Gastrocnemius medialis (tissue), 4 donors: ENCODE results near the gene EDC3. TPM values are rescaled to one million over a fixed set of nuclear protein-coding genes. Genes with fewer than 3 reads are reported as not detected.

Experiments used
- ATAC-seq, 2 donors: fragments of 150-250 bp; one replicate each; pipeline ENCODE4 v1.9.1; 2016
- DNase-seq, 2 donors: peaks; one replicate each; pipeline ENCODE4 v3.0.0-alpha.2; 2019
- H3K27ac ChIP-seq, 4 donors: fragments of 200-600 bp; sonication (generic); 1 replicate in 1 of 4; 2 replicates in 3 of 4; pipeline ENCODE4 v1.5.1; 2016 to 2018; ENCODE audit warnings: mild to moderate bottlenecking in 2 of 4, moderate library complexity in 1 of 4
- H3K27me3 ChIP-seq, 3 donors: fragments of 200-600 bp; sonication (generic) in 2 of 3; 1 replicate in 1 of 3; 2 replicates in 2 of 3; pipeline versions ENCODE4 v1.5.1 to v1.6.0; 2016 to 2019; ENCODE audit warnings: mild to moderate bottlenecking in 1 of 3, moderate library complexity in 1 of 3
- H3K36me3 ChIP-seq, 2 donors: fragments of 200-600 bp; sonication (generic) in 1 of 2; one replicate each; pipeline ENCODE4 v1.5.1; 2017 to 2018
- H3K4me1 ChIP-seq, 2 donors: fragments of 200-600 bp; sonication (generic) in 1 of 2; one replicate each; pipeline ENCODE4 v1.5.1; 2016 to 2017; ENCODE audit warnings: mild to moderate bottlenecking in 2 of 2
- H3K4me3 ChIP-seq, 4 donors: fragments of 200-600 bp; sonication (generic) in 3 of 4; 1 replicate in 1 of 4; 2 replicates in 3 of 4; pipeline ENCODE4 v1.5.1; 2016 to 2019; ENCODE audit warnings: mild to moderate bottlenecking in 2 of 4
- H3K9me3 ChIP-seq, 3 donors: fragments of 200-600 bp; sonication (generic) in 2 of 3; 1 replicate in 1 of 3; 2 replicates in 2 of 3; pipeline ENCODE4 v1.5.1; 2016 to 2019
- POLR2A ChIP-seq, 2 donors: fragments of 450-650 bp; IDR thresholded peaks; one replicate each; pipeline ENCODE4 v1.6.1; 2017; ENCODE audit warnings: antibody characterized with exemption in 2 of 2, mild to moderate bottlenecking in 2 of 2, moderate library complexity in 2 of 2
- in situ Hi-C, 4 donors: fragments of 200-750 bp; cut with MboI; loops; one replicate each; pipeline versions ENCODE4 v1.15.0 to v1.8.0; 2017; ENCODE audit warnings: low sequenced_read_pairs in 4 of 4
- intact Hi-C: fragments of 100-400 bp; cut with DNase I; formaldehyde crosslinking; loops from one replicate; pipeline ENCODE4 v1.15.1; 2023; ENCODE audit warnings: low total_unique reads
- total RNA-seq, 4 donors: library from RNA; depleted of rRNA; stranded (reverse); fragments of >200 nt; gene quantifications; one replicate each; pipeline versions ENCODE4 v1.1.0 to v1.2.3, GENCODE V29; 2016
- TF ChIP-seq, protein P1 (sequence below), 5 experiments: fragments of 450-650 bp in 3 of 5; fragments of 200-600 bp in 2 of 5; sonication (generic) in 2 of 5; IDR thresholded peaks in 4 of 5; conservative IDR thresholded peaks in 1 of 5; 1 replicate in 4 of 5; 2 replicates in 1 of 5; pipeline ENCODE4 v1.5.1; 2016 to 2019; ENCODE audit warnings: antibody characterized with exemption in 5 of 5, mild to moderate bottlenecking in 3 of 5, moderate library complexity in 3 of 5

The EDC3 gene
- total RNA-seq, 4 donors from 2014 or later, result 7.9 to 19.4 (median 11.6) TPM

DNA sequence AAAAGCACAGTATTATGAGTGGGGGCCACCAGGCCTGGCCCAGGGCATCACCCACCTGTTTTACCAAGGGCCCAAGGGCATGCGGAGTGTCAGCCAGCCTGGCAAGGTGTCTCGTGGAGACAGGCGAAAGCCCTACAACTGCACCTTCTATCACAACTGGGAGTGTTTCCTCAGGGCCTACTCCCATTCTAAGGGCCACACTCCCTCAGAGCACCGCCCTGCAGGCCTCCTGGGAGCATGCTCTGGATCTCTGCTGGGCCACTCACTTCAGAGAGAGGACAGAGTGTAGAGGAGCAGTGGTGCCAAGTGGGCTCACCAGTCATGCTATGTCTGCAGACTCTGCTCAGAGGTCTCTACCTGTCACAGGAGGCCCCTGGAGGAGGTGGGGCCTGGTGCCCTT lies 101.4 kb downstream of the EDC3 start:
- H3K36me3 ChIP-seq, result peaks cover 0 to 33% of the 10 kb centered on the region in 2 donors
- in situ Hi-C loops, result no loop called here

DNA sequence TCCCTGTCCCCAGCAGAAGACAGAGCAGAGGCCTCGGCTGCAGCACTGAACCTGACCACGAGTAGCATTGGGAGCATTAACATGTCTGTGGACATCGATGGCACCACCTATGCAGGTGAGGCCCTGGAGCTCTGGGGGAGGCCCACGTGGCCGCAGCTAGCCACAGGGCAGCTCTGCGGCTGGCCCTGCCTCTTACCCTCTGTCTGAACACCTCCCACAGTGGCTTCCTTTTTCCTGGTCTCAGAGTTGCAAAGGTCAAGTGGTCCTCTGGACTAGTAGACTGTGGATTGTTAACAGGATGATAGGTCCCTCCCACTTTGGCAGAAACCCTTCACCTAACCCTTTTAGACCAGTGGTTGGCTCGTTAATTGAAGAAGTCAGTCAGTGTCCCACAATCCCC lies 102.7 kb downstream of the EDC3 start:
- H3K4me1 ChIP-seq, result peaks cover 4 to 7% of the 10 kb centered on the region in 2 donors
- H3K36me3 ChIP-seq, result peaks cover 0 to 33% of the 10 kb centered on the region in 2 donors
- no peak for TF ChIP-seq POLR2A (IDR thresholded peaks at IDR 0.05)
- TF ChIP-seq, protein P1, sequence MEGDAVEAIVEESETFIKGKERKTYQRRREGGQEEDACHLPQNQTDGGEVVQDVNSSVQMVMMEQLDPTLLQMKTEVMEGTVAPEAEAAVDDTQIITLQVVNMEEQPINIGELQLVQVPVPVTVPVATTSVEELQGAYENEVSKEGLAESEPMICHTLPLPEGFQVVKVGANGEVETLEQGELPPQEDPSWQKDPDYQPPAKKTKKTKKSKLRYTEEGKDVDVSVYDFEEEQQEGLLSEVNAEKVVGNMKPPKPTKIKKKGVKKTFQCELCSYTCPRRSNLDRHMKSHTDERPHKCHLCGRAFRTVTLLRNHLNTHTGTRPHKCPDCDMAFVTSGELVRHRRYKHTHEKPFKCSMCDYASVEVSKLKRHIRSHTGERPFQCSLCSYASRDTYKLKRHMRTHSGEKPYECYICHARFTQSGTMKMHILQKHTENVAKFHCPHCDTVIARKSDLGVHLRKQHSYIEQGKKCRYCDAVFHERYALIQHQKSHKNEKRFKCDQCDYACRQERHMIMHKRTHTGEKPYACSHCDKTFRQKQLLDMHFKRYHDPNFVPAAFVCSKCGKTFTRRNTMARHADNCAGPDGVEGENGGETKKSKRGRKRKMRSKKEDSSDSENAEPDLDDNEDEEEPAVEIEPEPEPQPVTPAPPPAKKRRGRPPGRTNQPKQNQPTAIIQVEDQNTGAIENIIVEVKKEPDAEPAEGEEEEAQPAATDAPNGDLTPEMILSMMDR (IDR thresholded peaks at IDR 0.05 in 4 of 5, conservative IDR thresholded peaks at IDR 0.05 in 1 of 5), result no peak
- intact Hi-C loops, result no loop called here
- ATAC-seq (no peak), DNase-seq (no peak)
- no peaks in the 10 kb centered on the region for H3K27me3 ChIP-seq
- no peak overlapping the region for H3K4me3 ChIP-seq
- in situ Hi-C loops, result no loop called here
- H3K27ac ChIP-seq, result no peak overlapping the region
- H3K9me3 ChIP-seq, result no peaks in the 10 kb centered on the region

More for the DNA sequence above, 101.4 kb downstream of the EDC3 start:
- Histone ChIP-seq H3K27ac (no peak overlapping the region), H3K27me3 (no peaks in the 10 kb centered on the region), H3K4me1 (peaks cover 12 to 13% of the 10 kb centered on the region in 2 donors), H3K4me3 (no peak overlapping the region), H3K9me3 (no peaks in the 10 kb centered on the region)
- intact Hi-C loops, result no loop called here
- TF ChIP-seq, protein P1 (IDR thresholded peaks at IDR 0.05 in 4 of 5, conservative IDR thresholded peaks at IDR 0.05 in 1 of 5), result no peak
- TF ChIP-seq POLR2A (IDR thresholded peaks at IDR 0.05), result no peak
- ATAC-seq, result no peak
- no peak for DNase-seq

- intact Hi-C loops (no loop called here), in situ Hi-C loops (no loop called here)
- Histone ChIP-seq H3K36me3 (peaks cover 0 to 33% of the 10 kb centered on the region in 2 donors), H3K27me3 (no peaks in the 10 kb centered on the region), H3K9me3 (no peaks in the 10 kb centered on the region), H3K4me1 (peaks cover 0 to 3% of the 10 kb centered on the region in 2 donors), H3K4me3 (no peak overlapping the region), H3K27ac (no peak overlapping the region)
- TF ChIP-seq, protein P1 (IDR thresholded peaks at IDR 0.05 in 4 of 5, conservative IDR thresholded peaks at IDR 0.05 in 1 of 5), result no peak
- TF ChIP-seq POLR2A (IDR thresholded peaks at IDR 0.05), result no peak
- ATAC-seq (no peak), DNase-seq (no peak)
Observed at GRCh38 chr15:74592222-74592621, 103.6 kb downstream of the EDC3 start.

DNA sequence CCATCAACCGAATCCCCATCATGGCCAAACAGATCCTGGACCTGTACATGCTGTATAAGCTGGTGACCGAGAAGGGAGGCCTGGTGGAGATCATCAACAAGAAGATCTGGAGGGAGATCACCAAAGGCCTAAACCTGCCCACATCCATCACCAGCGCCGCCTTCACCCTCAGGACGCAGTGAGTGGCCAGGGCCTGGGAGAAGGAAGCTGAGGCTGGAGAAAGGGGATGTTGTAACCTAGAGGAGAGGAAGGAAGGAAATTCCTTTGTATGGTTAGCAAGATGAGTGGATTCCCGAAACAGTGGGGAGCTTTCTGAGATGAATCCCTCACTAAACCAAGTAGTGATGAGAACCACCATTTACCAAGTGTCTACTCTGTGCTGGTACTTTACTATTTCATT lies 106.0 kb downstream of the EDC3 start:
- Histone ChIP-seq H3K27me3 (no peaks in the 10 kb centered on the region), H3K36me3 (peaks cover 0 to 33% of the 10 kb centered on the region in 2 donors), H3K4me1 (peaks cover 0 to 3% of the 10 kb centered on the region in 2 donors), H3K4me3 (no peak overlapping the region), H3K27ac (no peak overlapping the region), H3K9me3 (no peaks in the 10 kb centered on the region)
- no peak for ATAC-seq
- TF ChIP-seq POLR2A (IDR thresholded peaks at IDR 0.05), result no peak
- TF ChIP-seq, protein P1 (IDR thresholded peaks at IDR 0.05 in 4 of 5, conservative IDR thresholded peaks at IDR 0.05 in 1 of 5), result no peak
- intact Hi-C loops, result no loop called here
- in situ Hi-C loops, result no loop called here
- DNase-seq, result no peak

DNA sequence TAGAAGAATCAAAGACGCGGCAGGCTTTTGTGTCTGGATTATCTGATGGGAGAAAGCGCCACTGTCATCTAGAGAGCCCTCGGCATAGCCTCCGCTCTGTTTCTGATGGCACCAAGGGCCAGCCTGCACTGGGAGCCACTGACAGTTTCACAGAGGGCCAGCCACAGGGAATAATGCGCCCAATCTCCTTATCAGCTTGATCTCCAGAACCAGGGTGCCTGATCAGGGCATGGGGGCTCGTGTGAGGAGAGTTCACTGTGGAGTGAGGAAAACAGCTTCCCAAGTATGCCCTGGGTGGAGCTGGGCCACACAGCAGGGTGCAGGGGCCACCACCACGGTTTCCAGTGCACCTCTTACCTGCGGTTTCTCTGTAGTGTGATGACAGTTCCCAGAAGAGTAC lies 110.0 kb downstream of the EDC3 start:
- Histone ChIP-seq H3K27me3 (no peaks in the 10 kb centered on the region), H3K4me3 (no peak overlapping the region), H3K4me1 (peaks cover 0 to 3% of the 10 kb centered on the region in 2 donors), H3K9me3 (no peaks in the 10 kb centered on the region), H3K36me3 (peaks cover 0 to 6% of the 10 kb centered on the region in 2 donors), H3K27ac (no peak overlapping the region)
- intact Hi-C loops, result no loop called here
- in situ Hi-C loops, result no loop called here
- ATAC-seq (no peak), DNase-seq (no peak)
- TF ChIP-seq, protein P1 (IDR thresholded peaks at IDR 0.05 in 4 of 5, conservative IDR thresholded peaks at IDR 0.05 in 1 of 5), result no peak
- no peak for TF ChIP-seq POLR2A (IDR thresholded peaks at IDR 0.05)
